ENCODE results near the gene PGM2L1.
"Not testable (repeated sequence)": the region's sequence is repeated elsewhere in the genome, so short reads cannot be mapped to it uniquely, and the experiment has no call there.

DNA sequence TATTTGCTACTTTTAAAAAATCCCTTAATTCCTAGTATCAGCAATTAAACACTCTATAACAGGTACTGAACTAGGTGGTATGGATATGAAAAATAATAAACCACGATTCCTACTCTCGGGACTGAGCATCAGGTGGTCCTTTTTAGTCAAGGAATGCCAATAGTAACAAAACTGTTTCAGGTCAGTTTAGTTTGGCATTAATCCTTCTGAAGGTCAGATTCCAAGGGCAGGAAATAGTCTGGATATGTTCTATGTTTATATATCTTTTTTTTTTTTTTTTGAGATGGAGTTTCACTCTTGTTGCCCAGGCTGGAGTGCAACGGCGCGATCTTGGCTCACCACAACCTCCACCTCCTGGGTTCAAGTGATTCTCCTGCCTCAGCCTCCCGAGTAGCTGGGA lies 67.2 kb downstream of the PGM2L1 start:
- TF ChIP-seq, protein P1, sequence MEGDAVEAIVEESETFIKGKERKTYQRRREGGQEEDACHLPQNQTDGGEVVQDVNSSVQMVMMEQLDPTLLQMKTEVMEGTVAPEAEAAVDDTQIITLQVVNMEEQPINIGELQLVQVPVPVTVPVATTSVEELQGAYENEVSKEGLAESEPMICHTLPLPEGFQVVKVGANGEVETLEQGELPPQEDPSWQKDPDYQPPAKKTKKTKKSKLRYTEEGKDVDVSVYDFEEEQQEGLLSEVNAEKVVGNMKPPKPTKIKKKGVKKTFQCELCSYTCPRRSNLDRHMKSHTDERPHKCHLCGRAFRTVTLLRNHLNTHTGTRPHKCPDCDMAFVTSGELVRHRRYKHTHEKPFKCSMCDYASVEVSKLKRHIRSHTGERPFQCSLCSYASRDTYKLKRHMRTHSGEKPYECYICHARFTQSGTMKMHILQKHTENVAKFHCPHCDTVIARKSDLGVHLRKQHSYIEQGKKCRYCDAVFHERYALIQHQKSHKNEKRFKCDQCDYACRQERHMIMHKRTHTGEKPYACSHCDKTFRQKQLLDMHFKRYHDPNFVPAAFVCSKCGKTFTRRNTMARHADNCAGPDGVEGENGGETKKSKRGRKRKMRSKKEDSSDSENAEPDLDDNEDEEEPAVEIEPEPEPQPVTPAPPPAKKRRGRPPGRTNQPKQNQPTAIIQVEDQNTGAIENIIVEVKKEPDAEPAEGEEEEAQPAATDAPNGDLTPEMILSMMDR (IDR thresholded peaks at IDR 0.05; ENCODE audit: low read depth, low read length, missing input control): not testable (repeated sequence)
- TF ChIP-seq, protein P2, sequence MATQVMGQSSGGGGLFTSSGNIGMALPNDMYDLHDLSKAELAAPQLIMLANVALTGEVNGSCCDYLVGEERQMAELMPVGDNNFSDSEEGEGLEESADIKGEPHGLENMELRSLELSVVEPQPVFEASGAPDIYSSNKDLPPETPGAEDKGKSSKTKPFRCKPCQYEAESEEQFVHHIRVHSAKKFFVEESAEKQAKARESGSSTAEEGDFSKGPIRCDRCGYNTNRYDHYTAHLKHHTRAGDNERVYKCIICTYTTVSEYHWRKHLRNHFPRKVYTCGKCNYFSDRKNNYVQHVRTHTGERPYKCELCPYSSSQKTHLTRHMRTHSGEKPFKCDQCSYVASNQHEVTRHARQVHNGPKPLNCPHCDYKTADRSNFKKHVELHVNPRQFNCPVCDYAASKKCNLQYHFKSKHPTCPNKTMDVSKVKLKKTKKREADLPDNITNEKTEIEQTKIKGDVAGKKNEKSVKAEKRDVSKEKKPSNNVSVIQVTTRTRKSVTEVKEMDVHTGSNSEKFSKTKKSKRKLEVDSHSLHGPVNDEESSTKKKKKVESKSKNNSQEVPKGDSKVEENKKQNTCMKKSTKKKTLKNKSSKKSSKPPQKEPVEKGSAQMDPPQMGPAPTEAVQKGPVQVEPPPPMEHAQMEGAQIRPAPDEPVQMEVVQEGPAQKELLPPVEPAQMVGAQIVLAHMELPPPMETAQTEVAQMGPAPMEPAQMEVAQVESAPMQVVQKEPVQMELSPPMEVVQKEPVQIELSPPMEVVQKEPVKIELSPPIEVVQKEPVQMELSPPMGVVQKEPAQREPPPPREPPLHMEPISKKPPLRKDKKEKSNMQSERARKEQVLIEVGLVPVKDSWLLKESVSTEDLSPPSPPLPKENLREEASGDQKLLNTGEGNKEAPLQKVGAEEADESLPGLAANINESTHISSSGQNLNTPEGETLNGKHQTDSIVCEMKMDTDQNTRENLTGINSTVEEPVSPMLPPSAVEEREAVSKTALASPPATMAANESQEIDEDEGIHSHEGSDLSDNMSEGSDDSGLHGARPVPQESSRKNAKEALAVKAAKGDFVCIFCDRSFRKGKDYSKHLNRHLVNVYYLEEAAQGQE (IDR thresholded peaks at IDR 0.05): not testable (repeated sequence)
- not testable (repeated sequence) for TF ChIP-seq YY1 (IDR thresholded peaks at IDR 0.05); RAD21 (IDR thresholded peaks at IDR 0.05); TAF1 (conservative IDR thresholded peaks at IDR 0.05); EGR1 (IDR thresholded peaks at IDR 0.05; ENCODE audit: low read depth in 2 of 2); SP1 (IDR thresholded peaks at IDR 0.05); NR2F2 (IDR thresholded peaks at IDR 0.05); GABPA (IDR thresholded peaks at IDR 0.05 in 1 of 2, conservative IDR thresholded peaks at IDR 0.05 in 1 of 2); HNF4G (IDR thresholded peaks at IDR 0.05)
- TF ChIP-seq, protein P3, sequence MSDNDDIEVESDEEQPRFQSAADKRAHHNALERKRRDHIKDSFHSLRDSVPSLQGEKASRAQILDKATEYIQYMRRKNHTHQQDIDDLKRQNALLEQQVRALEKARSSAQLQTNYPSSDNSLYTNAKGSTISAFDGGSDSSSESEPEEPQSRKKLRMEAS (IDR thresholded peaks at IDR 0.05): not testable (repeated sequence)
- TF ChIP-seq, protein P4, sequence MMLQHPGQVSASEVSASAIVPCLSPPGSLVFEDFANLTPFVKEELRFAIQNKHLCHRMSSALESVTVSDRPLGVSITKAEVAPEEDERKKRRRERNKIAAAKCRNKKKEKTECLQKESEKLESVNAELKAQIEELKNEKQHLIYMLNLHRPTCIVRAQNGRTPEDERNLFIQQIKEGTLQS (IDR thresholded peaks at IDR 0.05): not testable (repeated sequence)

Measured in liver (tissue), 3 donors.